LNCaP clone FGC (cell line): Measurements from ENCODE around the gene CCR6.
"Not testable (repeated sequence)": the region's sequence is repeated elsewhere in the genome, so short reads cannot be mapped to it uniquely, and the experiment has no call there.

Experiments
- DNase-seq: peaks from one replicate; pipeline ENCODE4 v3.0.0-alpha.2; 2011; ENCODE audit warnings: low read depth
- H3K4me3 ChIP-seq: 2 replicates; pipeline ENCODE4 v1.5.1; 2011; ENCODE audit warnings: mild to moderate bottlenecking, low read depth, low read length, control low read depth

Gene CCR6

DNA sequence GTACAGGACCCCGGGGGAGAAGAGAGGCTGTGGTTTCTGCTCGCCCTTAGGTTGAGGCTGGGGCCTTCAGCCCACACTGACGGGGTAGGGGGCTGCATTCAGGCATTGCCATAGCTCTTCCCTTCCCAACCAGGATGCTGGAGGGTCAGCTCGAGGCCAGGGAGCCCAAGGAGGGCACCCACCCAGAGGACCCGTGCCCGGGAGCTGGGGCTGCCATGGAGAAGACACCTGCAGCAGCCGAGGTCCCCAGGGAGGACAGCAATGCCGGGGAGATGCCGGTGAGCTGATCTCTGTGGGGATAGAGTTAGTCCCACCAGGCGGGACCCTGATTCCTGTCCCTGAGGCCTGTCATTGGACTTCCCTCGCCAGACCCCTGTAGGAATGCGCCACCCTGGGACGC is 49.1 kb downstream of the CCR6 start:
- not testable (repeated sequence) for H3K4me3 ChIP-seq, DNase-seq

DNA sequence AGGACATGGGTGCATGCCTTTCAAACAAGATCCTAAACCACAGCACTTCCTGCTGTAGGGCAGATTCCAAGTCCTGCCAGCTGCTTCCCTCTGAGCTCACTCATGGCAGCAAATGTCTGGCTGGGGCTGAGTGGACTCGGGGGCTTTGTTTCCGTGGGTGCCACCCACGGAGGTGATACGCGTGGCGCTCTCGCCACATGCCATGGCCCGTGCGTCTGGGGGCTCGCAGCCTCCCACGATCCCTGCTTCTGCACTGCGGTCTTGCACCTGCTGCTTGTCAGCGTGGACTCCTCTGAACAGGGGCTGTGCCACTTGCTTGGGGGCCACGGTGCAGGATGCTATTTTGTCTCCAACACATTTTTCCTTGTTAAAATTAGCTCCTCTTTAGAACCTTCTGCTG is 54.4 kb downstream of the CCR6 start:
- H3K4me3 ChIP-seq, DNase-seq: not testable (repeated sequence)

- not testable (repeated sequence) for DNase-seq, H3K4me3 ChIP-seq
These were observed 56.2 kb downstream of the CCR6 start for GRCh38 chr6:167178896-167179655.

- not testable (repeated sequence) for H3K4me3 ChIP-seq, DNase-seq
These were observed 57.2 kb downstream of the CCR6 start for GRCh38 chr6:167180086-167180485.

DNA sequence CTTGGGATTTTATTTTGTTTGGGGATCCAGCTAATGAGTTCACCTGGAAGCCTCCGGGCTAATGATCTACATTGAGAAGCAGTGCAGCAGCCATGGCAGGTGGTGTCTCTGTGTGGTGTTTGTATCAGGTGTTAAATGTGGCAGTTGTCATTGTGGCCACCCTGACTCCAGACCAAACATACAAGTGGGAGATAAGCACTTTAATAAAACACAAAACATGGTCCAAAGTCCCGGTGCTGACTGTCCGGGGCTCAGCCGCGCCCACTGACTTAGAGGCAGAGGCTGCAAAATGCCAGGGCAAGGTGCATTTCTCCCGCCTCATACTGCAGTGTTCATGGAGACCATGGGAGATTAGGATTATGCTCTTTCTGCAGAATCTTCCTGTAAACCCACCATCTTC is 58.5 kb downstream of the CCR6 start:
- H3K4me3 ChIP-seq: not testable (repeated sequence)

GRCh38 chr6:167182913-167183314 is 60.0 kb downstream of the CCR6 start:
- not testable (repeated sequence) for H3K4me3 ChIP-seq

More for the DNA sequence above, 58.5 kb downstream of the CCR6 start:
- DNase-seq: not testable (repeated sequence)

DNA sequence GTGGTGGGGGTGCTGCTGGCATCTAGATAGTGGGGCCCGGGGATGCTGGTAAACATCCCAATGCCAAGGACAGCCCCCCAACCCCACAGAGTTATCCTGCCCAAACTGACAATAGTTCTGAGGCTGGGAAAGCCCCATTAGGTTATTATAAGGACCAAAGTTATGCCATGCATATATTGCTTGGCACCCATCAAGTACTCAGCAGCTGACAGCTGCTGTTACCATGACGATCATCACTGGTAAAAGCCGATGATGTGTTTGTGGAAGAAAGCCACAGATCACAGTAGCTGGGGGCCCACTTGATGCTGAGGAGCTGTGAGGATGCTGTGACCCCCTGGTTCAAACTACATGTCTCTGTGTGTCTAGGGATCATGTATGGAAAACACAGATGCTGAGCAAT is 62.2 kb downstream of the CCR6 start:
- not testable (repeated sequence) for H3K4me3 ChIP-seq, DNase-seq

More at GRCh38 chr6:167182913-167183314, 60.0 kb downstream of the CCR6 start:
- not testable (repeated sequence) for DNase-seq

DNA sequence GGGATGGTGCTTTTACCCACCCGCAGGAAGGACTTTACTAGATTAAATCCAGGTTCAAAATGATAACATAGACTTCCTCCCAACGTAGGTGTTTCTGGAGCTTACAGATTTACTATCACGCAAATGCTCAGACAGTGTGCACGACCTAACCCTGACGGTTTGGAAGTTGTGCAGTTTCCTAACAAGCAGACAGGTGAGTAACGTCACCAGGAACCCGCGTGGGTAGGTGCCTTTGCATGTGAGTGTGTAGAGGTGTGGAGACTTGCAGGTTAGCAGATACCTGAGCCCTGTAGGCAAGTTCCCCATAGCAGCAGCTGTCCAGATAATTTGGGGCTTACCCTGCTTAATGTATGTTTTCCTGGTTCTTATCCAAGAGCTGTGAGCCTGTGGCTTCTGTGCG is 64.4 kb downstream of the CCR6 start:
- not testable (repeated sequence) for DNase-seq, H3K4me3 ChIP-seq
